Karpas-422 (cell line): ENCODE results near the gene UBE2D1. TPM values are rescaled to one million over a fixed set of nuclear protein-coding genes. Genes with fewer than 3 reads are reported as not detected.
"Not testable (repeated sequence)": the region's sequence is repeated elsewhere in the genome, so short reads cannot be mapped to it uniquely, and the experiment has no call there.

Experiments used
- DNase-seq: peaks from one replicate; pipeline ENCODE4 v3.0.0-alpha.2; 2015
- H2AFZ ChIP-seq: fragments of 200-600 bp; sonication (generic); 2 replicates; pipeline ENCODE4 v1.6.1; 2014; ENCODE audit warnings: antibody characterized with exemption, low read length, mixed read lengths
- H3K27ac ChIP-seq: fragments of 200-600 bp; sonication (generic); 2 replicates; pipeline ENCODE4 v1.5.1; 2014; ENCODE audit warnings: mild to moderate bottlenecking, low read length, moderate library complexity
- H3K27me3 ChIP-seq: fragments of 200-600 bp; sonication (generic); 2 replicates; pipeline ENCODE4 v1.6.1; 2014; ENCODE audit warnings: low read length, mixed read lengths
- H3K36me3 ChIP-seq: fragments of 200-600 bp; sonication (generic); 2 replicates; pipeline ENCODE4 v1.6.1; 2014; ENCODE audit warnings: low read length, mixed read lengths; ENCODE audit not compliant: insufficient read depth
- H3K4me1 ChIP-seq: fragments of 200-600 bp; sonication (generic); 2 replicates; pipeline ENCODE4 v1.6.1; 2014; ENCODE audit warnings: mild to moderate bottlenecking, low read length, mixed read lengths
- H3K4me2 ChIP-seq: fragments of 200-600 bp; sonication (generic); 2 replicates; pipeline ENCODE4 v1.6.1; 2014; ENCODE audit warnings: low read length, low read depth, mild to moderate bottlenecking; ENCODE audit not compliant: poor library complexity, severe bottlenecking
- H3K4me3 ChIP-seq: fragments of 200-600 bp; sonication (generic); 2 replicates; pipeline ENCODE4 v1.5.1; 2014; ENCODE audit warnings: mild to moderate bottlenecking, antibody characterized with exemption, low read length, mixed read lengths
- H3K79me2 ChIP-seq: fragments of 200-600 bp; sonication (generic); 2 replicates; pipeline ENCODE4 v1.6.1; 2014; ENCODE audit warnings: mild to moderate bottlenecking, low read length, mixed read lengths
- H3K9ac ChIP-seq: fragments of 200-600 bp; sonication (generic); 2 replicates; pipeline ENCODE4 v1.6.0; 2014; ENCODE audit warnings: low read length
- H3K9me2 ChIP-seq: fragments of 200-600 bp; sonication (generic), shearing (Covaris generic); replicated peaks from 2 replicates; pipeline ENCODE4 v1.6.0; 2014; ENCODE audit warnings: mild to moderate bottlenecking, low read length, moderate library complexity; ENCODE audit not compliant: insufficient read depth
- H3K9me3 ChIP-seq: fragments of 300-700, 200-600 bp; sonication (generic); 2 replicates; pipeline ENCODE4 v1.6.1; 2014; ENCODE audit warnings: low read length, mixed read lengths
- H4K20me1 ChIP-seq: fragments of 200-600 bp; sonication (generic); 2 replicates; pipeline ENCODE4 v1.6.1; 2014; ENCODE audit warnings: mild to moderate bottlenecking, antibody characterized with exemption, low read length, low read depth; ENCODE audit not compliant: insufficient read depth
- total RNA-seq: library from RNA; depleted of rRNA; stranded (reverse); fragments of >200 nt; shearing (Covaris generic); gene quantifications from 2 replicates; pipeline ENCODE4 v1.2.3, GENCODE V29; 2014; ENCODE audit warnings: low replicate concordance; rRNA removed

The UBE2D1 gene
- total RNA-seq, 1 experiment from 2014 or later, result 12.7 TPM

DNA sequence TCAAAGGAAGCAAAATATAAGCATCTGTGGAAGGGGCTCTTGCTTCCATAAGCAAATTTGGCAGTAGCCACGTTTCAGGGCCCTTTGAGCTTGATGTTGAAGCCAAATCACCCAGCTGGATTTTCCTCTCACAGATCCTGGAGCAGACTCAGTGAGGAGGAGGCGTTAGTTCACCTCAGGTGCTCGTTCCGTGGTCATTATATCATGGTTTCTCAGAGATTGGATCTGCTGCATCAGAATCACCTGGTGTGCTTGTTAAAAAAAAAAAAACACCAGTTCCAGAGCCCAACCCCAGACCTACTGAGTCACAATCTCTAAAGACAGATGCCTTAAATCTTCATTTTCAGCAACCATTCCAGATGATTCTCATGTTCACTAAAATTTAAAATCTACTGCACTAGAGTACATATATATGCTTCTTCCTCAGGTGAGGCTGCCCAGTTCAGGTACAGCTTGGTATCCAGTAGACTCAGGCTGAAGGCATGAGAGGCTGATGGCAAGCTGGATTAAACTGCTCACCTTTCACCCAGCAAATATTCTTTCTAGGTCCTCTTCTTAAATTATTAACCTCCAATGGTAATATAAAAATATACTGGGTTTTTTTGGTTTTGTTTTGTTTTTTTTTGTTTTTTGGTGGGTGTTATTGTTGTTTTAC is 75.3 kb downstream of the UBE2D1 start:
- H3K79me2 ChIP-seq, result no peaks in the 10 kb centered on the region
- no peak overlapping the region for H3K4me3 ChIP-seq
- H3K27ac ChIP-seq, result no peak overlapping the region
- H3K36me3 ChIP-seq, result no peaks in the 10 kb centered on the region
- H3K4me1 ChIP-seq, result no peaks in the 10 kb centered on the region
- no peak overlapping the region for H3K9ac ChIP-seq
- no peak overlapping the region for H2AFZ ChIP-seq
- H3K9me3 ChIP-seq, result no peaks in the 10 kb centered on the region
- no peaks in the 10 kb centered on the region for H3K27me3 ChIP-seq
- no peak overlapping the region for H3K4me2 ChIP-seq
- DNase-seq, result no peak
- no peaks in the 10 kb centered on the region for H3K9me2 ChIP-seq
- H4K20me1 ChIP-seq, result no peaks in the 10 kb centered on the region

DNA sequence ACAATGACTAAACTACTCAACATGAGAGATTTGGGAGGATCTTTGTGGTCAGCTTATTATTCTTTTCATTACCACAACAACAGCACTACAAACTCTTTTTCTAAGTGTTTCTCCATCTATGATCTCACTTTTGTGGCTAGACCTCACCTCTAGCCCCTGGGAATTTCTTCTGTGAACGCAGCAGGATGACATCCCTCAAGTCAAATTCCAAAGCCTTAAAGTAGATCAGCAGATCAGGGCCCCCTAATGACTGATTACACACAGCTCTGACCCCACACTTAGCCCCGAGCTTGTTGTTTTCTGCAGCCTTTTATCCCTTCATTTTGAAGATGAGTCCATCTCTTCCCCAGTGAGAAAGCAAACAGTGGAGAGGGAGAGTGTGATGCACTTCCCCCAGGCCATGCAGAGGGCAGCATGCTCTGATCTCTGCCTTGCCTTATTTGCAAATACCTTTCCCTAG is 77.7 kb downstream of the UBE2D1 start:
- no peaks in the 10 kb centered on the region for H3K4me1 ChIP-seq
- H3K9me3 ChIP-seq, result no peaks in the 10 kb centered on the region
- H3K27ac ChIP-seq, result no peak overlapping the region
- no peaks in the 10 kb centered on the region for H3K9me2 ChIP-seq
- no peak overlapping the region for H3K9ac ChIP-seq
- no peak overlapping the region for H3K4me3 ChIP-seq
- no peaks in the 10 kb centered on the region for H3K27me3 ChIP-seq
- no peak for DNase-seq
- no peaks in the 10 kb centered on the region for H3K36me3 ChIP-seq
- H3K4me2 ChIP-seq, result no peak overlapping the region
- H2AFZ ChIP-seq, result no peak overlapping the region
- H3K79me2 ChIP-seq, result no peaks in the 10 kb centered on the region
- H4K20me1 ChIP-seq, result no peaks in the 10 kb centered on the region

GRCh38 chr10:58414270-58415041 is 79.7 kb downstream of the UBE2D1 start:
- Histone ChIP-seq H3K4me2 (no peak overlapping the region), H4K20me1 (no peaks in the 10 kb centered on the region), H3K4me3 (no peak overlapping the region), H3K9me3 (no peaks in the 10 kb centered on the region), H3K27me3 (no peaks in the 10 kb centered on the region), H3K9ac (no peak overlapping the region), H3K27ac (no peak overlapping the region), H3K4me1 (no peaks in the 10 kb centered on the region), H3K36me3 (no peaks in the 10 kb centered on the region), H3K9me2 (no peaks in the 10 kb centered on the region), H2AFZ (no peak overlapping the region), H3K79me2 (no peaks in the 10 kb centered on the region)
- DNase-seq, result no peak

GRCh38 chr10:58415757-58416156 is 81.0 kb downstream of the UBE2D1 start:
- Histone ChIP-seq H3K4me3 (no peak overlapping the region), H3K79me2 (no peaks in the 10 kb centered on the region), H3K4me1 (no peaks in the 10 kb centered on the region), H4K20me1 (no peaks in the 10 kb centered on the region), H2AFZ (no peak overlapping the region), H3K4me2 (no peak overlapping the region), H3K9me2 (no peaks in the 10 kb centered on the region), H3K36me3 (no peaks in the 10 kb centered on the region), H3K27me3 (no peaks in the 10 kb centered on the region), H3K9me3 (no peaks in the 10 kb centered on the region), H3K9ac (no peak overlapping the region), H3K27ac (no peak overlapping the region)
- no peak for DNase-seq

- H2AFZ ChIP-seq, DNase-seq, H3K27me3 ChIP-seq, H3K79me2 ChIP-seq, H3K4me2 ChIP-seq, H3K36me3 ChIP-seq, H4K20me1 ChIP-seq, H3K9me2 ChIP-seq, H3K4me1 ChIP-seq, H3K9me3 ChIP-seq, H3K27ac ChIP-seq, H3K9ac ChIP-seq, H3K4me3 ChIP-seq: not testable (repeated sequence)
Observed at GRCh38 chr10:58417902-58418301, 83.1 kb downstream of the UBE2D1 start.

Other genes with a start within 250 kb of the UBE2D1 start
- gene IPMK, start 67.1 kb upstream of the UBE2D1 start, total RNA-seq, result 13.7 and 25.2 TPM in 2 replicates
- 35.8 and 74.1 TPM in 2 replicates for gene CISD1, start 65.8 kb upstream of the UBE2D1 start, total RNA-seq
- gene TFAM, start 50.4 kb downstream of the UBE2D1 start, total RNA-seq, result 56.5 and 76.4 TPM in 2 replicates
- gene BICC1, start 177.9 kb downstream of the UBE2D1 start, total RNA-seq, result not detected in 2 replicates